GM21423 (cell line): ENCODE data around the gene DARS1.
A peak's percentile ranks its signal among the peaks of the same experiment; 100 is the strongest.

Experiments
- ATAC-seq: cut with Tn5 transposase; IDR thresholded peaks from one replicate; pipeline ENCODE4 v1.9.1; 2021; ENCODE audit warnings: mild to moderate bottlenecking, moderate library complexity; ENCODE audit not compliant: unreplicated experiment

Gene DARS1

DNA sequence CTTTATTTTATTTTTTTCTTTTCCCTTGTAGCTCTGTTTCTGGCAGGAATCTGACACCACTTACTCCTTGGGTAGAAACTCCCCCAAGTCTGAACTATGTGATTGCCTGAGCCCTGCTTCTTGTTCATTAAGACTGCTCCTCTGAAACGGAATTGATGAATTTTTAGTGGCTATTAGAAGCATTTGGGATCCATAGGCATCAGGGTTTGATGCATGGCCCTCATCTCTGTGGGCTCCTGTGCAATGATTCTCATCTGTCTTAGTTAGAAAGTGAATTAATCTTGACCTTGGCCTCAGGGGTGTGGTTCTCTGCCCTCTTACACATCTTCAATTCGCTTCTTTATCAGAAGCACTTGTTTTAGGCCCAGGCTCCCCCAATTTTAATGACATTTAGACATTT, 31.0 kb upstream of the DARS1 start:
- no peak for ATAC-seq

DNA sequence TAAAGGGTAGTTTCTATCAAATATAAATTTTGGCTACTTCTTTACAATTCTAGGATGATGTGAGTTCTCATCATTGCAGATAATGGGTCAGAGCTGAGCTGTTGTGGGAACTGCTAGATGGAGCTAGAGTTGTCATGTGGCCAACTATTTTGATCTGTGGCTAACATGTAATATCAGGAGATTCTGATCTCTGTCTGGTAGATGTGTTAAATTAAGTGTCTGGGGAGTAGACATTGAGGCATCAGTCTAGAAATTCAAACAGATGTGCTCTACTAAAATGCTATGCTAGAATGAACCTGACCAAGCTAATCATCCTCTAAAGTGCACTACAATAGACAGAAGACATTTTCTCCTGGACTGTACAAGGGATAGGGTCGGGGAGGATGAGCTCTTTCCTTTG, 30.3 kb upstream of the DARS1 start:
- ATAC-seq: no peak

DNA sequence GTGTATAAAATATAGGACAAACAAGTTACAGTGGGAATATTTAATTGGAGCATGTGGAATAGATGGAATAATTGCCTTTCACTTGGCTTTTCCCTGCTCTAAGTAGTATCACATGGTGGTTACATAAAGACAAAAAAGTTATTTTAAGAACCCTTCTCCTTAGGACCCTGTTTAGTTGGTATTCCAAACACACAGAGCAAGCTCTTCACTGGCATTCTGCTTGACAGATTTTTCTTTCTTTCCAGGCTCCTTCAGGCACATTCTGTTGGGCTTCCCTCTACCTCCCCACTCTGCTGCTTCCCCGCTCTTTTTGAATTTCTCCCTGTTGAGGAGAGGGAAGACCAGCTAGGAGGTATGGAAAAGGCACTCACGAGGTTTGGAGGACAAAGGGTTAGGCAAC, 29.0 kb upstream of the DARS1 start:
- ATAC-seq: no peak

DNA sequence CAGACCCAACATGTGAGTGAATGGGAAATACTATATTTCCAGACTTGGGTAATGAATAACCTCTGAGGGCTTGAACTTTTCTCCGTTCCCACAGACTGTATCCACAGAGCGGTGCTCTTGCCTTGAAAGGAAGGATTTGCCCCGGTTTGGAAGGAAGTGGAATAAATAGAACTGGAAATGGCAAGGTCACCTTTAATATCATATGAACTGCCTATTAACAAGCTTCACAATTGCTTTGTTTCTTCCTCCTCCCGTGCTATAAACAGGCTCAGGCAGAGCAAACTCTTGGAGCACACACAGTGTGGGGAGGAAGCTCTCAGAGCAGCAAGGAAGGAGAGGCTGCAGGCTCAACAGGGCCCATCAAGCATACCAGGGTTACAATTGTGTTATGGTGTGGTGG, 28.5 kb upstream of the DARS1 start:
- no peak for ATAC-seq

DNA sequence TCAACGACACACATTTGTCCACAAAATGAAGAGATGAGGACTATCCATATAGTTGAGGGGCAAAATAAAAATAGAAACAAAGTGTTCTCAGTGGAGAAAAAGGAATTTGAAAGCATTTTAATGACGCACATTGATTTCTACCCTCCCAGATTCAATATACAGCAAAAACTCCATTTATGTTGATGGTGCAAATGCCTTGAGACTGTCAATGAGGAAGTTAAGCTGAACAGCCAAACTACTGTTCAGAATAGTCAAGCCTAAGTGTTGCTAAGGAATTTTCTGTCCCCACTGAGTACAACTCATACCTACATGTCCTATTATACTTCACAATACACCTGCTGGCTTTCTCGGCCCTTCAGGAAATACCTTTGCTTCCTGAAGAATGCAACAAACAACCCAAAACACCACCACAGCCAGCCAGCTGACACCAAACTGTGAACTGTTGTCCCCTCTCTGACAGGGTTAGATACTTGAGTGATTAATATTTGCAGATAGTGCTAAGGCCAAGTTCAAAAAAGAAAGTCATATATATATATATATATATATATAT, 27.8 kb upstream of the DARS1 start:
- no peak for ATAC-seq

DNA sequence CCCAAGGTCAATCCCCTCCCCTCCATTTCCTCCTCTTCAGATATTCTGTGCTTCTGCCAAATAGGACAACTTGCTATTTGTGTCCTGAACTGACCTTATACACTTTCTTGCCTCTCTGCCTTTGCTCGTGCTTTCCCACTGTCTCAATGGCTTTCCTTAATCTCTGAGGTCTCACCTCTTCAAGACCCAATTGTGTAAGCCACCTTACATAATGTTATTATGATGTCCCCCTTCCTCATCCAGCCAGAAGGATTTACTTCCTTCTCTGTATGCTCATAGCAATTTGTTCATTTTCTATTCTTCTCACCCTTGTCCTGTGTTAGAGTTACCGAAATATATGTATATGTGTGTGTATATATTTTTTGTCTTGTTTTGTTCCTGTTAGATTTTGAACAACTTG, 26.9 kb upstream of the DARS1 start:
- ATAC-seq: no peak

DNA sequence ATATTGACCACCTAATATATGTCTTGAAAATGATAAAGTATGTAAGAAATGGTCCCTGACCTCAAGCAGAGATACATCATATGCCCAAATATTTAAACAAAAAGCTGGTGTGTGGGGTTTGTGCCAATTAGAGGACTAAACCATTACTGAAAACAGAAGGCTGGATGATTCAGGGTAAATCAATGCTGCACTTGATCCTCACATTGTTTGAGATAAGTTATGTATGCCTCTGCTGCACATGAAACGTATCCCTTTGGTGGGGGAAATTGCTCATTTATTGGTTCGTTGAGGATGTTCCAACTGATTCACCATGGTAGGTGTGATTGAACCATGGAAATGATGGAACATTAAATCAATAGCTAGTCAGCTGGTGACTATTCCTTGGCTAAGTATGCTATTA, 24.7 kb upstream of the DARS1 start:
- no peak for ATAC-seq

DNA sequence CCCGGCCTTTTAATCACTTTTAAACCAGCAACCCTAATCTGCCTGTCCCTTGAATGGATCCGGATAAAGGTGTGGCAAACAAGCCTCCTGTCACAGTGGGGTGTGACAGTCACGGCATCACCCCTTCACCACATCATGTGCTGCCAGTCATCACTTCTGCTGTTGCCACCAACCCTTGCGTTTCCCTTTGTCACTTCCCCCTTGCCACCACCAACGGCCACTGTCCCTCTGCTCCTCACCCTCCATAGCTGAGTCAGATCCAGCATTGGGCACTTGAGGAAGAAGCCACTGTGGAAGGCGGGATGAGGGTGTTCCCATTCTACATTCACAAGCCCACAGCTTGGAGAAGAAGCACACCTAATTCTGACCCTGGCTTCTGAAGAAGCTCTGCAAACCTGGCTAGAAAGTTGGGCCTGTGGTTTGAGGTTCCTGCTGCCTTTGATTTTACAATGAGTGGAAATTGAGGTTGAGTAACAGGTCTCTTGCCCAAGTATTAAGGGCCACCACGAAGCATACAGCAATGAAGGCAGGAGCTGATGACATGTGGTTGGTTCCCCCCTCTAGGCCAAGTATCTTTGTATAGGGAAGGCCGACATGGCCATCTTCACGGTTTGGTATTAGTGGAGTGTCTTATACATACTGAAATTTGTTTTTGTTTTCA, 22.9 kb upstream of the DARS1 start:
- ATAC-seq: peak; percentile 69

DNA sequence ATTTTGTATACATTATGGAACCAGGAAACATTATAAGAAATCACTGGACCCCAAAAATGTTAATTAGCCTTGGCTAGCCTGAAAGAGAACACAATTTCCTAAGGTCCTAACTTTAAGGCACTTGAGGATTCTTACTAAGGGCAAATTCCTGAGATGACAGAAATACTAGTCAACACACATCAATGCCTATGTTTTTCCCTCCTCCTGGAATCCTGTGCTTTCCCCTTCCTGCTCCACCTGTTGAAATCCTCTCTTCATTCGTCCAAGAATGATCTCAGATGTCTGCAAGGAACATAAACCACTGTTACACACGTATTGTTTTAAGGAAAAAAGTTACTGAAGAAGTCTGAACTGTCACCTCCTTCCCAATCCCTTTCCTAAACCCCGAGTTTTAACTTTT, 21.2 kb upstream of the DARS1 start:
- ATAC-seq: no peak

DNA sequence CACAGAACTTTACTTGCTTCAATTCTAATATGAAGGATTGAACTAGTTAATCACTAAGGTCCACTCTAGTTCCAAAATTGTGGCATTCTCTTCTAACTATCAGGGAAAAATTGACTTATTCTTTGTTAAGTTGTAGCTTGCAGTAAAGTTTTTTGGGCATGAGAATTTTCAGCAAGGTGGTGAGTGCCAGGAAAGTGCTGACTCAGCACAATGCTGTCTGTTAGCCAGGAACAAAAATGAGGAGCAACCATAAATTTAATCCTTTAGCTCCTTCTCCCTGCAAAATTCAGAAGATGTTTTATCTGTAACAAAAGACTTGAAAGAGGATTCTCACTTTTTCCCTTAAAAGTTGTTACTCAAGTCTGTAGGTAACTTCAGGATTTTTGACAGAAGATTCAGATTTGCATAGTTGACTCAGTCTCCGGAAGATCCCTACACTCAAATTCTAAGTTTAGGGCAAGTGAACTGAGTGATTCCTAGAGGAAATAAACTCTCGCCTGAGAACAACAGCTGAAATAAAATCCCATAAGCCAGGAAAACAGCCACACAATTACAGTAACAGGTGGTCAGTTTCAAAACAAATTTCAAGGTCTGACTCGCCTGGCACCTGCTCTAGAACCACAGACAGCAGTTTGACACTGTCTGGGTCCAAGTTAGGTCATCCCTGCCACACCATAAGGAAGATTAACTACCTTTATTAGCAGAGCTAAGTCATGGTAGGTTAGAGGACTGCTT, 20.2 kb upstream of the DARS1 start:
- ATAC-seq: no peak

DNA sequence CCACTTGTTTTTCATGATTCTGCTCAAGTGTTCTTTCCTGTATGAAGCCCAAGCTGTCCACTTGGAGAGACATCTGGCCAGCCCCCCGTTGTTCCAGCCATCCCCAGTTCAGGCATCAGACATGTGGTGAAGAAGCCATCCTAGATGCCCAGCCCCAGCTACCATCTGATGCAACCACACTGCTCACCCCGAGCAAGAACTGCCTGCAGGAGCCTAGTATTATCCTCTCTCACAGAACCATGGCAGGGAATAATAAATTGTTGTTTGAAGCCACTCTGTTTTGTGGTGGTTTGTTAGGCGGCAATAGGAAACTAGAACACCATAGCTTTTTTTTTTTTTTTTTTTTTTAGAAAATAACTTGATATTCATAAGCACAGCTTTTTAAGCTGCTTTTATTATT, 19.5 kb upstream of the DARS1 start:
- no peak for ATAC-seq

DNA sequence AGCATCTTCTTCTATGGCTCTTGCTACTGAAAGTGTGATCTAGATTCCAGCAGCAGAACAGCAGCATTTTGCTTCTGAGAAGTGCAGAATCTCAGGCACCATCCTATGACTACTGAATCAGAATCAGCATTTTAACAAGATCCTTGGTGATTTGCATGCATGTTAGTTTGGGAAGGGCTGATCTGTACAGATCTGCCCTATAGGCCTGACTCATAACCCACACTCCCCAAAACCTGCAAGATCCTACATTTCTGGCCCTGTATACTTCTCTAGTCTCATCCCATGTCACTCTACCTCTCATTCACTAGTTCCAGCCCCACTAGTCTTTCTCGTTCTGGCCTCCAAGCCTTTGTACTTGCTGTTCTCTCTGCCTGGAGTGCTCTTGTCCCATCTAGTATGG, 15.7 kb upstream of the DARS1 start:
- ATAC-seq: no peak

DNA sequence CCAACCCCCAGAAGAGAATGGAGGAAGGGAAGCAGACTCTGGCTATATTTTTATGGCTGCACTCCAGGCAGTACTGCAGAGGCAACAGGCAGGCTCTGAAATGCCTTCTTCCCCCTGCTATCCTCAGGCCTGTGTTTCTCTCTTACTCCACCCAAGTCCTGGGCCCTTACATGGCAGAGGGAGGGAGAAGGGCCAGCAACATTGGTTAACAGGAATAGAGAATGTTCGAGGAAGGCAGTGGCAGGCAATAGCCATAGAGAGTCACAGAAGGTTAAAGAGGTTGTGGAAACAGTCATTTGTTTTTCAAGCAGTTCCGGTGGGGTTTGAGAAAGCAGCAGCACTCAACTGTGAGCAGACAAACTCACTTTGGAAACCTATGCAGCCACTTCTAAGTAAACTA, 15.1 kb upstream of the DARS1 start:
- peak; percentile 61 for ATAC-seq

DNA sequence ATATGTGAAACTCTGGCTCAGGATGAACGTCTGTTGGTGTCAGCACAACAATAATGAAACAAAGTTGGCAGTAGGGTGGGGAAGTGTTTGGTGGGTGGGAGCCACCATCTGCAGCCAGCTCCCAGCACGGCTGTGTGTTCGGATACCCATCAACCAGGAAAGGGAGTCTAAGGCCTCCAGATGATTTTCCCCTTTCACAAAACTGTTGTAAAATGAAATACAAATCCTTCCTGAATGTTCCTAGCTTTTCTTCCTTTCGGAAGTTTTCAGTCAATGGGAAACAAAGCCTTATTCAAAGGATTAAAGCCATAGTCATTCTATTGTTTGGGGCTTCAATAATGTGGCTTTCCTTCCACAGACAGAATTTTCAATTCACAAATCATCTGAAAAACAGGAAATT, 14.5 kb upstream of the DARS1 start:
- no peak for ATAC-seq

DNA sequence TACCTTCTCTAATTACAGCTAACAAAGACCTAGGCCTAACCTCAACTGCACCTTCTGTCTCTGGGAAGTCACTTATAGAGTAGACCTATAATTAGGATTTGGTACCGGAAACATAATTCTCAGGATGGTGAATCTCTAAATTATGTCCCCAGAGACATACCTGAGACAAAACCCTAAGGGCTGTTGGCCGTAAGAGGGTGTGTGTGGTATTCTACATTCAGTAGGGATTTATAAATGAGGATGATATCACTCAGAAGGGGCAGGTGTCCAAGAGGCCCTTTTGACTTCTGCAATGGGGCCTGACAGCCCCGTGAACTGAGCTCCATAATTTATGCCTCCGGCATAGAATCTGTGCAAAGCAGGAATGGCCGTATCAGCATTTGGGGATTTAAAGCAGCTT, 13.5 kb upstream of the DARS1 start:
- ATAC-seq: no peak

DNA sequence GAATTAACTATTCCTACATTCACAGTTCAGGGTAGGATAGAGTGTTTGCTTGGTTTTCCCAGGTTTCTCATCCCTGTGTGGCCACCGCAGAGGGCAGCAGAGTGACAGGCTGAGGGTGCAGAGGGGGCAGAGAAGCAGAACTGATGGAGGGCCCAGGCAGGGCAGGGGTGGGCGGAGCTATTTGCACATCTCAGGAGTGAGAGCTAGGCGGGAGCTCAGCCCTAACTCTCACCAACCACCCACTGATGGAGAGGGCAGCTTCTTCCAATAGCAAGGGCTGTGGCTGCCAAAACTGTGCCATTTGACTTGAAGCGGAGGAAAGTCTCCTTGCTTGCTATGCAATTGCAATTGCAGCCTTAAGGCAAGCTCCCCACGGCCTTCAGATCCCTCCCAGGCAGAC, 12.0 kb upstream of the DARS1 start:
- ATAC-seq: peak; percentile 61

DNA sequence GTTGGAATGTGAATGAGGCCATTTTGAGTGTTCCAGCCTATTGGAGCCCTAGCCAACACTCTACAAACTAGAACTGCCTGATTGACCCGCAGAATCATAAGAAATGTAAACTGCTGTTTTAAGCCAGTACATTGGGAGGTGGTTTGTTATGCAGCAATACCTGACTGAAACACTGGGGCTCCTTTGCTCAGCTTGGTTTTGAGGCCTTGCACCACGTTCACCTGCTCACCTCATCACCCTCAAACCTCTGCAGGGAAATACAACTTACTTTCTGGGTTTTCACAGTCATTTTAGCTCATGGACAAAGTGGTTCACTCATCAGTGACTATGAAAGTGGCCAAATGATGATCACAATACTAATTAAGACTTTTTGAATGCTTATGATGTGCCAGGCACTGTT, 10.9 kb upstream of the DARS1 start:
- no peak for ATAC-seq

DNA sequence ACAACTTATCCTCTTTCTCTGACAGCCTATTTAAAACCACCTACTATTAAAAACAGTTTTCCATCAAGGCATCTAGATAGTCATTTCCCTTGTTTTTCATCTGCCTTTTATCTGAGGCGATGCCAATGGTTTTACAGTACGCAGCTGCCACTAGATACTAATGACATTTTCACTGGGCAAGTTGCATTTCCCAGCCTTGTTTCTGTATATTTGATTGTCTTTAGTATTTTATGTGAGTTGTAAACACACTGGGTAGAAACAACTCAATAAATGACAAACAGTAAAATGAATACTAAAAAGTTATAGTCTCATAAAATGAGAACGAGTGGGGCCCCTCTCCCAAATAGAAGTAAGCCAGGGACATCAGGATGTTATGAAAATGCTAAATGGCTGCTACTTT, 8.9 kb upstream of the DARS1 start:
- no peak for ATAC-seq

DNA sequence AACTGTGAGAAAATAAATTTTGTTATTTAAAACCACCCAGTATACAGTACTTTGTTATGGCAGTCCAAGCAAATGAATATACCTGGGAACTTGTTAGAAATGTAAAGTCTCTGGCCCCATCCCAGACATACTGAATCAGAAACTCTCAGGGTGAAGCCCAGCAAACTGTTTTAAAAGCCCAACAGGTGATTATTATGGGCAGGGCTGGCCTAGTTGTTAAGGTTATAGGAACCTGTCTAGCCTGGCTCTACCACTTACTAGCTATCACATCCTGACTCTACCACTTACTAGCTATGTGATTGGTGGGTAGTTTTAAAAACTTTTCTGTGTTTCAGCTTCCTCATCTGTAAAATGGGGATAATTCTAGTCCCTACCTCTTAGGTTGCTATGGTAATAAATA, 8.0 kb upstream of the DARS1 start:
- ATAC-seq: no peak

DNA sequence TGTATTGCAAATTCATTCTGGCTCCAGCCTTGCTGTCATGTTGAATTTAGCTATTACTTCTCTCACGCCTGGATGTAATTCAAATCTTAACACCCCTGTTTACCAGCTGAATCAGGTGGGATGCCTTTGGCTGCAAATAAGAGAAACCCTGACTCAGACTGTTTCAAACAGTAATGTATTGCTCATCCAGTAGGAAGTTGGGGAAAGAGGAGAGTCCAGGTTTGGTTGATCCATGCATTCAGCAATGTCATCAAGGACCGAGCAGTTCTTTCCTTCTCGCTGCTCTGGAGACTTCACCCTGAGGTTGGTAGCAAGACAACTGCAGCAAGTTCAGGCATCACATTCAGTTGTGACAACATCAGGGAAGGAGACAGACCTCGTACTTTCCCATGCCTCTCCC, 6.4 kb upstream of the DARS1 start:
- ATAC-seq: no peak

DNA sequence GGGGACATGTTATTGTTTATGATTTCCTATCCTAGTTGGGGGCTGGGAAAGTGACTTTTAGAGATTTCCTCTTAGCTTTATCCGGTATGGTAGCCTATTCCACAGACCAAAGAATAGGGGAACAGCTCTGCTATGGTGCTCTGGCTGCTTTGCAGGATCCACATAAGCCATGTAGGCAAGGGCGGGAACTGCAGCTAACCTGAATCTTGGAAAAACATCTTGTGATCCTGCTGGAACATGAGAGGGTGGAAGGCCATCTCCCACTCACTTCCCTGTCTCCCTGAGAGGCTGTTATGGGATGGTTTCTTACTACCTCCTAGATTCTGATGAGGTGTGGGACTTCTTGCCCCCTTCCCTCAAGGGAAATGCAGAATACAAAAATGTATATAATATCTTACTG, 2.0 kb upstream of the DARS1 start:
- no peak for ATAC-seq

DNA sequence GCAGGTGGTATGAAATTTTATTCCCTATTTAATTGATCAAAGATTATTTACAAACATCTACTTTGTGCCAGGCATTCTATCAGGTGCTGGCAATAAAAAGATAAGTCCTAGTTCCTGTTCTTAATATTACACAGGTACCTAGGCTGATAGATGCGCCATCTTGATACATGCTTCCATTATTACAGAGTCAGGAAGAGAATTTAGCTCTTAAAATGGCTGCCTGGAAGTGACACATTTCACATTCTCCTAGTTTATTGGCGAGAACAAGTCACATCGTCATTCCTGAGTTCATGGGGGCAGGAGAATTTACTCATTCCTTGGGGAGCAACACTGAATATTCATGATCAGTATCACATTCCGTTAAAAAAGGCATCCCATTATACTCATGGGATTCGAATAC, 1.1 kb upstream of the DARS1 start:
- no peak for ATAC-seq
